ENCODE results near the gene CLMN. TPM values are rescaled to one million over a fixed set of nuclear protein-coding genes. Genes with fewer than 3 reads are reported as not detected.
A peak's percentile ranks its signal among the peaks of the same experiment; 100 is the strongest.

The CLMN gene
- total RNA-seq, 4 donors from 2014 or later = 3.3 to 14.1 (median 5.1) TPM

DNA sequence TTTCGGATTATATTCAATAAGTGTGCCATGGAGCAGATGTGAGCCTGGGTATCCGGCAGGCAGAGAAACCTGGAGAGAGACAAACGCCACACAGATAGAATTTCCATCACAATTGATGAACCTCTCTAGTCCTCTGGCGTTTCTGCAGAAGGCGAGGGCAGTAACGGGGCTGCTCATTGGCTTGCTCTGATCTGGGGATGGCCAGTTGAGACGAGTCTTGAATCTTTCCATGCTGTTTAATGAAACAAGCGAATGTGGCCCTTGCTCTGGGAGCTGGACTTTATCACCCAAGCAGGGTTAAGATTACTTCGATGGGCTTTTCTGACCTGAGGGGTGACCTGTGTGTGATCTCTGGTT, 42.4 kb upstream of the CLMN start:
- Histone ChIP-seq H3K4me3 (peak overlapping the region in 1 of 4 donors; percentile 34), H3K27me3 (peaks cover 0 to 48% (median 0%) of the 10 kb centered on the region in 4 donors), H3K27ac (no peak overlapping the region), H3K36me3 (no peaks in the 10 kb centered on the region), H3K4me1 (peaks cover 0 to 16% (median 6%) of the 10 kb centered on the region in 3 donors), H3K9me3 (no peaks in the 10 kb centered on the region)
- DNase-seq = no peak
- intact Hi-C loops (cut with DNase I) = loop anchor here (10.0 kb wide), 1 partner anchor 187 kb away; no protein-coding TSS in a partner anchor
- WGBS, 2 donors = 49 to 50% methylated on average over 8 to 9 of the region's 9 CpGs
- TF ChIP-seq, protein P1, sequence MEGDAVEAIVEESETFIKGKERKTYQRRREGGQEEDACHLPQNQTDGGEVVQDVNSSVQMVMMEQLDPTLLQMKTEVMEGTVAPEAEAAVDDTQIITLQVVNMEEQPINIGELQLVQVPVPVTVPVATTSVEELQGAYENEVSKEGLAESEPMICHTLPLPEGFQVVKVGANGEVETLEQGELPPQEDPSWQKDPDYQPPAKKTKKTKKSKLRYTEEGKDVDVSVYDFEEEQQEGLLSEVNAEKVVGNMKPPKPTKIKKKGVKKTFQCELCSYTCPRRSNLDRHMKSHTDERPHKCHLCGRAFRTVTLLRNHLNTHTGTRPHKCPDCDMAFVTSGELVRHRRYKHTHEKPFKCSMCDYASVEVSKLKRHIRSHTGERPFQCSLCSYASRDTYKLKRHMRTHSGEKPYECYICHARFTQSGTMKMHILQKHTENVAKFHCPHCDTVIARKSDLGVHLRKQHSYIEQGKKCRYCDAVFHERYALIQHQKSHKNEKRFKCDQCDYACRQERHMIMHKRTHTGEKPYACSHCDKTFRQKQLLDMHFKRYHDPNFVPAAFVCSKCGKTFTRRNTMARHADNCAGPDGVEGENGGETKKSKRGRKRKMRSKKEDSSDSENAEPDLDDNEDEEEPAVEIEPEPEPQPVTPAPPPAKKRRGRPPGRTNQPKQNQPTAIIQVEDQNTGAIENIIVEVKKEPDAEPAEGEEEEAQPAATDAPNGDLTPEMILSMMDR (IDR thresholded peaks at IDR 0.05) = no peak
- TF ChIP-seq POLR2A (IDR thresholded peaks at IDR 0.05) = no peak

DNA sequence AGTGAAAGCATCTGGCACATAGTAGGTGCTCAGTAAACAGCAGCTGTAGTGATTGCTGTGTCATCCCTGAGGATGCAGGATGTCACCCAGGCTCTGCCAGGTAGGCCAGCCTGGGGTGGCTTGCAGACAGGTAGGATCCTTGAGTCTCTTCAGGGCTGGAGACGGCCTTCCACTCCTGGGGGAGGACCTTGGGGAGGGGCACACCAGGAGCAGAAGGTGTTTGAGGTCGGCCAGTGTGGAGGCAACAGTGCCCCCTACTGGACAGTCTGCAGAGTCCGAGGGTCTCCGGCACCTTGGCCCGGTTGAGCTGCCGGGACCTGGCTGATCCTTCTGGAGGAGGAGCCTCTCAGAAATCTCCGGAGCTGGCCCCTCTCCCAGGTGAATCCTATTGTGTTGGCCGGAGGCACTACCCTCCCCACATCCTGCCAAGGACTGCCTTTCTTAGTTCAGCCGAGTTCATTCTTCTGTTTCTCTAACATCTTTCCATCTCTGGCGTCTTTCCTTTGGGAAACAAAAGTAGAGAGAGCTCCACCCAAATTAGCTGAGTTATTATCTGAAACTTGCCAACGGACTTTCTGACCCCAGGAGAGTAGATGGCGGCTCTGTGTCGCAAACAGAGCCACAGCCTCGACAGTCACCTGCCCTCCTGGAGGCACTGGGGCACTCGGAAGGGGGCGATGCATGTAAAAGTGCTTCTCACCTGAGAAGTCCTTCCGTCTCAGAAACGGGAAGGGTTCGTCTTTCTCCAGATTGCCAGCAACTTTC, 41.8 kb upstream of the CLMN start:
- peak overlapping the region in 1 of 4 donors; percentile 34 for H3K4me3 ChIP-seq
- intact Hi-C loops (cut with DNase I) = loop anchor here (10.0 kb wide), 1 partner anchor 187 kb away; no protein-coding TSS in a partner anchor

DNA sequence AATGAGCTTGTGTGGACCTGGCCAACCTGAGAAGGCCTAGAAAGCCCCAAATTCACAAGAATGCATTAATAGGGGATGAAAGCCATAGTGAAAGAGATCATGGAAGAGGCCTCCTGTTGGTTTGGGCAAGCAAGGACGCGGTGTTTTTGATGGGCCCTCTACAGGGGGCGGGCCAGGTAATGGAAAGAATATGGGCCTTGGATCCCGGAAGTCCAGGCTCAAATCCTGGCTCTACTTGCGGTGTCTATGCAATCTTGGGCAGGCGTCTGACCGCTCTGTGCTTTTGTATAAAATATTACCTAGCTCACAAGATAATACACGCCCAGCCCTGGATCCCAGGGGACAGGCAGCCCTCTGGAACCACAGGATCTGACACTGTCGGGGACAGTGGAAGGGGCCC, 41.1 kb upstream of the CLMN start:
- WGBS, 2 donors = 75 to 78% methylated on average over 5 to 8 of the region's 9 CpGs

More for the DNA sequence above, 41.8 kb upstream of the CLMN start:
- WGBS, 2 donors = 10 to 16% methylated on average over 8 to 13 of the region's 19 CpGs
- peaks cover 0 to 48% (median 0%) of the 10 kb centered on the region in 4 donors for H3K27me3 ChIP-seq
- no peaks in the 10 kb centered on the region for H3K36me3 ChIP-seq
- H3K9me3 ChIP-seq = no peaks in the 10 kb centered on the region
- no peak for DNase-seq
- TF ChIP-seq POLR2A (IDR thresholded peaks at IDR 0.05) = no peak
- TF ChIP-seq, protein P1 (IDR thresholded peaks at IDR 0.05) = peak in 5 of 6 experiments; percentile 41 to 69 (median 58)
- peaks cover 0 to 16% (median 6%) of the 10 kb centered on the region in 3 donors for H3K4me1 ChIP-seq
- H3K27ac ChIP-seq = no peak overlapping the region

DNA sequence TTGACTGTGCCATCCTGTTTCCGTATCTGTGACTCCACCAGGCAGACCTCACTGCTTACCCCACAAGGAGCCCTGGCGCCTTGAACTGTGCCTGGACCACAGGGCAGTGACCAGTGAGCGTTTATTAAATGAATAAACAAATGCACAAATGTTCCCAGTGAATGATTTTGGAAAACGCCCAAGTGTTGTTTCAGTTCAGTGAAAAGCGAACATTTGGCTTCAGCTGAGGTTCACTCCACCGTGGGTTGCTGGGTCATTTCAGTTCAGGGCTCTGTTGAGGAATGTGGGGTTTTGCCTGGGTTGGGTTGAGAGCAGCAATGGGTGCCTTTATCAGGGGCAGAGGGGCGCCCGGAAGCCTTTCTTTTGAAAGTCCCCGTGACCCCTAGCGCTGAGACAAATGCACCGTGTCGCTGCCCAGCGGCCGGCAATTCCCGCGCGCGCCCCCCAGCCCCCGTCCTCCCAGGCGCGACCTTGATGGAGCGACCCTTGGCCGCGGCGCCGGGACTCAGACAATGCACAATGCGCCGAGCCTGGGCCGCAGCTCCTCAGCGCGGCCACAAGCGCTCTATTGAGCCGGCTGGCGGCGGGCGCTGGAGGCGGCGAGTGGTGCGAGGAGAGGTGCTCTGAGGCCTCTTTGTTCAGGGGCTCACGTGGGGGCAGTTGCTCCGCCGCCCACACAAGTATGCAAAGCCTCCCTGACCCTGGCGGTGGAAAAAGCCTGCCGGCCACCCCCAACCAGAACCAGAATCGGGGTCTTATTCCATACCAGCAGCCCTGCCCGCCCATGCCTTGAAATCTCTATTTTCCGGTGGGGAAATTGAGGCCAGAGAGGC, 40.5 kb upstream of the CLMN start:
- H3K36me3 ChIP-seq = no peaks in the 10 kb centered on the region
- H3K27ac ChIP-seq = no peak overlapping the region
- intact Hi-C loops (cut with DNase I) = loop anchor here (10.0 kb wide), 1 partner anchor 185 kb away; no protein-coding TSS in a partner anchor
- no peak overlapping the region for H3K4me3 ChIP-seq
- H3K27me3 ChIP-seq = peaks cover 0 to 48% (median 0%) of the 10 kb centered on the region in 4 donors
- 53 to 60% methylated on average over 7 to 43 of the region's 47 CpGs for WGBS, 2 donors
- peaks cover 0 to 16% (median 6%) of the 10 kb centered on the region in 3 donors for H3K4me1 ChIP-seq
- no peak for DNase-seq
- TF ChIP-seq, protein P1 (IDR thresholded peaks at IDR 0.05) = no peak
- no peak for TF ChIP-seq POLR2A (IDR thresholded peaks at IDR 0.05)
- no peaks in the 10 kb centered on the region for H3K9me3 ChIP-seq

More for the DNA sequence above, 41.1 kb upstream of the CLMN start:
- intact Hi-C loops (cut with DNase I) = loop anchor here (10.0 kb wide), 1 partner anchor 186 kb away; no protein-coding TSS in a partner anchor
- peaks cover 0 to 48% (median 0%) of the 10 kb centered on the region in 4 donors for H3K27me3 ChIP-seq
- no peak overlapping the region for H3K4me3 ChIP-seq
- H3K27ac ChIP-seq = no peak overlapping the region
- DNase-seq = no peak
- peaks cover 0 to 16% (median 6%) of the 10 kb centered on the region in 3 donors for H3K4me1 ChIP-seq
- H3K9me3 ChIP-seq = no peaks in the 10 kb centered on the region
- TF ChIP-seq POLR2A (IDR thresholded peaks at IDR 0.05) = no peak
- TF ChIP-seq, protein P1 (IDR thresholded peaks at IDR 0.05) = no peak
- H3K36me3 ChIP-seq = no peaks in the 10 kb centered on the region
